ENCODE results near the gene TRAFD1. TPM values are rescaled to one million over a fixed set of nuclear protein-coding genes. Genes with fewer than 3 reads are reported as not detected.

TRAFD1 gene
- total RNA-seq, 1 donor from 2014 or later: 50.8 TPM

DNA sequence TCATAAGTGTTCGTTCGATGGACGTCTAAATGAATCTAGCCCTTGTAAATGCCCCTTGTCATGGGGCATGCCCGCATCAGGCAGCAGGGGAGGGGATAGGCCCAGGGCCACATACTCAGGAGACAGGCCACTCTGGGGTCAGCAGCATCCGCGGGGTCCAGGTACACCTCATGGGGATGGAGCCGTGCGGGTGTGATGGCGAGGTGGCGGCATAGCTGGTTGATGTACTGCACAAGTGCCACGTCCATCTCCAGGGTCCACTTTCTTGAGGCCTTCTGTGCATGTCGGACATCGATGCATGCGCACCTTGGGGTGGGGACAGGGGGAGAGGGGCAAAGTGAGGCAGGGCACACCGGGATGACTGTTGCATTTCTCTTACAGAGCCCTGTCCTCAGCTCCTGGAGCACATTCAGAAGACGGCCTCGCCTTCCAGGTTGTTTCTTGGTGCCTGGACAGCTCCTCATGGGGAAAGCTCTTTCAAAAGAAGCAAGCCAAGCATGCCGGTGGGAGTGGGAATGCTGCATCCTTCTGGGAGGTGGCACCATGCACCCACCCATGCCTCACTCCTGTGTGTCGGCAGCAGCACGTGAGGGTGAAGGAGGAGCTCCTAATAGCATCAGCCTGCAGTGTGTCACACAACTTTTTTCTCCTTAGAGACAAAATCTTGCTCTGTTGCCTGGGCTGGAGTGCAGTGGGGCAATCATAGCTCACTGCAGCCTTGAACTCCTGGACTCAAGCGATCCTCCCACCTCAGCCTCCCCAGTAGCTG, 47.4 kb downstream of the TRAFD1 start:
- intact Hi-C loops (cut with micrococcal nuclease): no loop called here

GRCh38 chr12:112175361-112176155, 50.2 kb downstream of the TRAFD1 start:
- intact Hi-C loops (cut with micrococcal nuclease): no loop called here

DNA sequence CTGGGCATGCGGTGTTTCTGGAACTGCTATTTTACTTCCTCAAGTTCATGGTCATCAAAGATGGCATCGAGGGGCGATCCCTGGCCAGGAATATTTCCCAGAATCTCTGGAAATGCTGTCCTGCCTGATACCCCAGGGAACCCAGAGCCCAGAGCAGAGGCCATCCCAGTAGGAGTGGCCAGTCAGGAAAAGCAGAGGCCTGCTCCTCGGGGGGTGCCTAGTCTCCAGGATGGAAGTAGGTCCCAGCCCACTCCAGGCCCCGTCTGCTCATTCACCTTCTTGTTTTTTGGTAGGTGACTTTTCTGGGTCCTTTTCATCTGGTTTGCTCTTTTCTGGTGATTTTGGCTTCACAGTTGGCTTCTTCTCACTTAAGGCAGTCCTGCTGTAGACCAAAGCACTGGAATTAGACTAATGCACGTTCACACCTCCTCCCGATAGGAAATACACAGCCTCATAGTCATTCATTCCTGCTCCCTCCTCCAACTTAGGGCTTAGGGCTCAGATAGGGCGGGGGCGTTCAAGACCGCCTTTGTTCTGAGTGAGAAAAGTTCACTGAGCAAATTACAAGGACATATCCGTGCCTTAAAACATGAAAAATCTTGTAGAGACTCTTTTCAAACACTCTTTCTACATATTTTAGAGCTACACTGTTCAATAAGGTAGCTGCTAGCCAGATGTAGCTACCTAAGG, 51.1 kb downstream of the TRAFD1 start:
- intact Hi-C loops (cut with micrococcal nuclease): no loop called here

DNA sequence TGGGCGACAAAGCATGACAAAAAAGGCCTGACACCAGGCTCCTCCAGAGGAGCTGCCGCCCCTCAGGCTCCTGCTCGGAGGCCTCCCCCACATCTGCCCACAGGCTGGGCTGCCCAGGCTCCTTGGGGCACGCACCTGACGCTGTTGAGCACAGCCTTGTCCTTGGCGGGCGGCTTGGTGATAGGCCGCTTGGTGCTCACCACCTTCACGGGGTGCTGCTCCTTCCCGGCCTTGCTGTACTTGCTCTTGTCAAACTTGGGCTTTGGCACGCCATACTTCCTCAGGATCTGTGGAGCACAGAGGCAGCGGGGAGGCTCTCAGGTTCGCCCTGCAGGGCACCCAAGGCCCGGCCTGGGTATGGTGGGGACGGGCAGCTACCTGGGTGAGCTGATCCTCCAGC, 53.4 kb downstream of the TRAFD1 start:
- intact Hi-C loops (cut with micrococcal nuclease): no loop called here

GRCh38 chr12:112179341-112179740, 54.0 kb downstream of the TRAFD1 start:
- intact Hi-C loops (cut with micrococcal nuclease): no loop called here

GRCh38 chr12:112179916-112180315, 54.6 kb downstream of the TRAFD1 start:
- intact Hi-C loops (cut with micrococcal nuclease): no loop called here

GRCh38 chr12:112180422-112180821, 55.1 kb downstream of the TRAFD1 start:
- intact Hi-C loops (cut with micrococcal nuclease): no loop called here

- intact Hi-C loops (cut with micrococcal nuclease): no loop called here
These were observed 57.1 kb downstream of the TRAFD1 start for GRCh38 chr12:112182499-112182898.

DNA sequence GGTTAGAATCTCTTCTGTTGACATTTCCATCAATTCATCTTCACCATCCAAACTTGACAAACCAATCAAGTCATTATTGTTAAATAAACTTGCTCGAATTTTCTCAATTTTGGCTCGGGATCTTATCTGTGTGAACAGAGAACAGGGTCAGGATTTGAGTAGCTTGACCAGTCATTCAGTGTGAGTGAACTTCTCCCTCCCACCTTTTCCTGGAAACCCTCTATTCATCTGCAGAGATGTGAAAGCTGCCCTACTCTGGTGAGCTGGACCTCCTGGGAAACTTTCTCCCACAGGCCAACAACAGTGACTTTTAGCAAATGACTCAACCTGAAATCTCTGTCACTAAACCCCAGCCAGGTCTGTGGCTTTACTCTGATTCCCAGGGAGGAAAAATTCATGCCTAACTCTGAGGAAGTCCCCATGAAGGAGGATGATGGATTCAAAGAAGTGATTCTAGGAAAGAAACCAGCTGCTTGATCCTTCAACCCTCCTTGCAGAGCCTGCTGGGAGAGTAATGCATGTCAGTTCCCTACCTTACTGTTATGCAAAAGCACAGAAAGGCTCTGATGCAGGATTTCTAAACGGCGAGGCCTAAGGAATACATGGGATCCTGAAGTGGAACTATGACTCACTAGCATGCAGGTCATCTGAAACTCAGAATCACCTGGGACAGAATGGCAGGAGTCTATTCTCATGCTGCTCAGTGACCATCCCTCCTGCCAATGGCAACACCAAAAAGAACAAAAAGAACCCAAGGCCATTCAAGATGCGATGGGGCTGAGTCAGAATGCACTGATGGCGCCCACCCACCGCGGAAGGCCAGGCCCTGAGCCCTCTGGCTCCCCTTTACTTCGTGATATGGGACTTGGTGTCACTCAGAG, 58.0 kb downstream of the TRAFD1 start:
- intact Hi-C loops (cut with micrococcal nuclease): no loop called here

DNA sequence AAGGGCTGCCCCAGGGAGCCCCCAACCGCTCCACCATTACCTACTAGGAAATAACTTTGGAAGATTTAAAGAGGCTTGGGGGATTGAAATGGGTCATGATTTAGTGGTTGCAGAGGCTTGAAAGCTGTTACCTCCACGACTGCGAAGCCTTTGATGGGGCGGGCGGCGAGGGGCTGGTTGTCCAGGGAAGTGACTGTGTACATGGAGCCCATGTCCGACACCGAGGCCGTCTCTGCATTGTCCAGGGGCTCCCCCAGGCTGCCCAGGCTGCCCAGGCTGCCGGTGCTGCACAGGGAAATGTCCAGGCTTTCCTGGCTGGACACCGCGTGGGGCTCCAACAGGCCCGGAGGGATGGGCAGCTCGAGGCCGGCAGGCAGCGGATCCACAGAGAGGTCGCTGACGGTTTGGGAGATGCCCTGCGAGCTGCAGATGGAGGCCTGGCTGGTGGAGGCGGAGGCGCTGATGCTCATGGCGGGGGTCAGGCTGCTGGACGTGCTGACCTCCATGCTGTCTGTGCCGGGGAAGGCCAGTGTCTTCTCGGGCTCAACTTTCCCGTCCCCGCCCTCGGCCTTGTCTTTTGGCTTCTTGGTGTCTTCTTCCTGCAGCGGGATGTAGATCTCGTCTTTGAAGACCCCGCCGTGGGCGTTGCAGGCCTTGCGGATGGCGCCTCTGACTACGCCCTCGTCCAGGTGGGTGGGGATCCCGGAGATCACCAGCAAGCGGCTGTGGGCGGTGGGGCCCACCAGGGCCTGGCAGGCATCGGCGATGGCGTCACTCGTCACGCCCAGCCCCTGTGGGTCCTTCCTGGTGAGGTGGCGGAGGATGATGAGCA, 58.9 kb downstream of the TRAFD1 start:
- intact Hi-C loops (cut with micrococcal nuclease): no loop called here

GRCh38 chr12:112185093-112185923, 59.9 kb downstream of the TRAFD1 start:
- intact Hi-C loops (cut with micrococcal nuclease): no loop called here

DNA sequence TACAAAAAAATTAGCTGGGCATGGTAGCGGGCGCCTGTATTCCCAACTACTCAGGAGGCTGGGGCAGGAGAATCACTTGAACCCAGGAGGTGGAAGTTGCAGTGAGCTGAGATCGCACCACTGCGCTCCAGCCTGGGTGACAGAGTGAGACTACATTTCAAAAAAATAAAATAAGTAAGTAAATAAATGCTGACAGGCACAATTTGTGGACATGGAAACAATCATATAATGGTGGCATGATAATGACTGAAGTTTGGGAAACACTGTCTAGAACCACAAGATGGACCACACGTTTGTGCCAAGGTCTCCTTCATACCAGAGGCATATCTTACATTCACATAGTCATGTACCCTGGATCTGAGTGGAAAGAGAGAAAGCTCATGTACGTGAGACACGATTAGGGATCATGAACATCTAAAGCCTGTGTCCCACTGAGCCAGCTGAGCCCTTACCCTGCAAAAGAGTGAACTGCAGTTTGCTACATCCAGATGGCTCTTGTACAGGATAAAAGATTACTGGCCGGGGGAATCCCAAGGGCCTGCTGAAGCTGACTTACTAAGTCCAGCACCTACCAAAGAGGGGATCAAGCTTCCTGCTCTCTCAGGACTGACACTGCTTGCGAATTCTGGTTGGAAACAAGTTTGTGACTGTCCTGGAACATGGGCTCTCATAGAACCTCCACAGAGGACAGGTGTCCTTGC, 62.9 kb downstream of the TRAFD1 start:
- intact Hi-C loops (cut with micrococcal nuclease): no loop called here

DNA sequence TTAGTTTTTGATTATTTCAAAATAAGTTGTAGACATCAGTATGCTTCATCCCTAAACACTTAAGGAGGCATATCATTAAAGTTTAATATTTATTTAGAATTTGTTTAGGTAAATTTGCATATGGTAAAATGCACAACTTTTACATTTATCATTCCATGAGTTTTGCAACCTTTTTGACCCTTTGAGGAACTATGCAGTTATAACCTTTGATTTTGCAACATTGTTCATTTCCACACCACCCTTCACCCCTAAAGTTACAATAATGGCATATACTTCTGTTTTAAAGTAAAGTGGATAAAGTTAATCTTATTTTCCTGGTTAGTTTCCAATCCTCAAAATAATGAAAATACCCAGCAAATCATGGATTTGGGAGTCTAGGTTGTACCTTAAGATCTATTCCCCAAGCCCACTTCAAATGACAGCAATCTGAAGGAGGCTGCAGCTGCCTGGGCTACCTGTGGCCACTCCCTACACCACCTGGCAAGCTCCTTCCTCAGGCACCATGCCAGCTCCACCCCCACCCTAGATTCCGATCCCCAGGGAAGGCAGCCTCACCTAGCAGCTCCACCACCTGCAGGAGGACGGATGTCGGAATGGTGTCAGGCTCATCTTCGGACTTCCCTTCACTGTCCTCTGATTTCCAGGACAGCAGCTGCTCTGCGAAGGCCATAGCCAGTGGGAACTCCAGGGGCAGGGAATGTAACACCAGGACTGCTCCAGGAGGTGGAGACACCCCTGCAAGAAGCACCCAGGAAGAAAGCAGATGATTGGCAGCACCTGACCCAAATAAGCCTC, 65.1 kb downstream of the TRAFD1 start:
- intact Hi-C loops (cut with micrococcal nuclease): no loop called here

DNA sequence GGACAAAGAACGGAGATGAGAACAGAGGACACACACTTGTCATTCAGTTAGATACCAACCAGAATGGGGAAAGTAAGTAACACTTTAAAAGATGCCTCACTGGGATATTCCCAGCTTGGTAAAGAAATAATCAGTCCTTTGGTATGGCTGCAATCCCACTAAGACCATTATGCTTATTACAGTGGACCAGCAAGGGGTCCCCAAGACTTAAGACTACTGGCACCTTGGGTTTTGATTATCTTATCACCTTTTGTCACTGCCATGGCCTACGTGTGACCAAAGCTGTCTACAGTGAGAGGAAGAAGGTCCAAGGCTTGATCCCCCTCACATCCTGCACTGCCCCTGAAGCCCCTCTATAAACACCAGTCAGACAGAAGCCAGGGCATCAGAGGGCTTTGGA, 65.8 kb downstream of the TRAFD1 start:
- intact Hi-C loops (cut with micrococcal nuclease): no loop called here

DNA sequence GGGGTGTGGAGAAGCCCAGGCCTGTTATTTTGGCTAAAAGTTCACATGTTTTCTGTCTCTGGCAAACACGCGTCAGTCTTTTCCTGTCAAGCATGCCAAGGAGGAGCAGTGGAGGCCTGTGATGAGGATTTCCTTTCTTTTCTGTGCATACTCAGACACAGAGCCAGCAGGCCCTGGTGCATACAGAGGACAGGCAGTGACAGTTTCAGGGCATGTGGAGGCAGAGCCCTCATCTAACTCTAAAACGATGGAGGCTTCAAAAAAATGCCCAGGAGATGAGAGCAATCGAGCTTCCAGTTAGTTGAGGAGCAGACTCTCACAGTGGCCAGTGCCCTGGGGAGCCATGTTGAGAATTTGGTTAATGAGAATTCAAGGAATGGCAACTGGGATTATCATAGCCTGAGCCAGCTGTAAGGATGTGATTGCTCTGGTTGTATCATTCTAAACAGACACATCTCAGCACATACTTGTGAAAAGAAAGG, 66.5 kb downstream of the TRAFD1 start:
- intact Hi-C loops (cut with micrococcal nuclease): no loop called here

DNA sequence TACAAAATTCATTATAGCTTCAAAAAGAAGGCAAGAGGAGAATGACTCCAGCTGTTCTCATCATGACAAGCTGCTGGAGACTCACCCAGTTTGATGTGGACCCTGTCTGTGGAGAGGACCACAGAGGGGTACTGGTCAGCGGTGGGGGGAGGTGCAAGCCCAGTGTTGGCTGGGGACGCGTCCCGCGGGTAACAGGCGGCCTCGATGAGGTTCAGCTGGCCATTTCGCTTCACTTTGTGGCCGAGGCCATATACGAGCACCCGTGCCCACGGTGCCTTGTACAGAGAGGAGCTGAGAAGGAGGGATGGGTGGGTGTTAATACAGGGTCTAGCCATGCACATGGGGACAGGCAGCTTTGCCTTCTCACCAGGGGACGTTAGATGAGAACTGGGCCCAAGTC, 67.1 kb downstream of the TRAFD1 start:
- intact Hi-C loops (cut with micrococcal nuclease): no loop called here

DNA sequence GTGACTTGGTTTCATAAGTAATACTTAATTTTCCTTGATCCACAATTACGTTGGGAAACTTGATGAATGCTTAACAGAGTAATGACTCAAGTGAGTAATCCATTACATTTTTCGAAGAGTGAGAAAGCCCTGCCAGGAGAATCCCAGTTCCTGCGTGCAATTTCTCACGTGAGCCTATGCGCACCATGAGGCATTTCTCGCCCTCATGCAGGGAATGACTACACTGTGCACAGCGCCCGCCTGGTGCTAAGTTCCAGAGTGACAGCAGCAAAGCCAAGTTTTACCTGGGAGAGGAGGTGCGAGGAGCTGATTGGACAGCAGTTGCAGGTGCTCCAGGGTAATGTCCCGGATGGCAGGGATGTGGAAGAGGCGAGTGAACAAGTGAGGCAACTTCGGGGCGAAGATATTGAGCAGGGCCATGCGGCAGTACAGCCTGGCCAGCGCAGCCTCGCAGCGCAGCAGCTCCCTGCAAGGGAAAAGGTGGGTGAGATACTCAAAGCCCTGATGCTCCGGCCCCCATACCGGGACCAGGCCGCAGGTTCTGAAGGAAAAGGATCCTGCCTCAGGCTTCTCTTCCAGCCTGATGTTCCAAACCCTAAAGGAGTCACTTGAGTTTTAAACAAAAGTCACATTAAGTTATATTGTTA, 69.4 kb downstream of the TRAFD1 start:
- intact Hi-C loops (cut with micrococcal nuclease): loop anchor here (5.0 kb wide), 1 partner anchor 218 kb away; no protein-coding TSS in a partner anchor
